D341Med (cell line): ENCODE measurements around the gene ALDH5A1.
"Not testable (repeated sequence)": the region's sequence is repeated elsewhere in the genome, so short reads cannot be mapped to it uniquely, and the experiment has no call there.

Experiments used
- DNase-seq: peaks from one replicate; pipeline ENCODE4 v3.0.0; 2012; ENCODE audit warnings: low spot score

The ALDH5A1 gene

GRCh38 chr6:24486065-24486464 is 8.7 kb upstream of the ALDH5A1 start:
- DNase-seq, result no peak

- DNase-seq, result no peak
Measured at GRCh38 chr6:24489470-24489869, 5.3 kb upstream of the ALDH5A1 start, which contains the start of gene GPLD1. Gene GPLD1 (minus strand): TSS chr6:24489578. CDS start chr6:24489511, 67 bp downstream.

- DNase-seq, result no peak
Measured at GRCh38 chr6:24489881-24490280, 4.9 kb upstream of the ALDH5A1 start.

- DNase-seq, result no peak
Measured at GRCh38 chr6:24490948-24491347, 3.8 kb upstream of the ALDH5A1 start.

GRCh38 chr6:24492475-24492874 is 2.3 kb upstream of the ALDH5A1 start:
- DNase-seq, result no peak

- no peak for DNase-seq
Measured at GRCh38 chr6:24493945-24494820, 586 bp upstream of the ALDH5A1 start.

- no peak for DNase-seq
Measured at GRCh38 chr6:24497254-24497970, 2.6 kb downstream of the ALDH5A1 start.

GRCh38 chr6:24500683-24501082 is 5.9 kb downstream of the ALDH5A1 start:
- DNase-seq, result no peak

GRCh38 chr6:24501374-24501773 is 6.6 kb downstream of the ALDH5A1 start:
- no peak for DNase-seq

- no peak for DNase-seq
Measured at GRCh38 chr6:24501914-24502313, 7.1 kb downstream of the ALDH5A1 start.

GRCh38 chr6:24504287-24504648 is 9.5 kb downstream of the ALDH5A1 start:
- DNase-seq, result no peak

- DNase-seq, result no peak
Measured at GRCh38 chr6:24504649-24505586, 10.1 kb downstream of the ALDH5A1 start.

- no peak for DNase-seq
Measured at GRCh38 chr6:24506814-24507520, 12.2 kb downstream of the ALDH5A1 start.

GRCh38 chr6:24511976-24512375 is 17.2 kb downstream of the ALDH5A1 start:
- not testable (repeated sequence) for DNase-seq

- no peak for DNase-seq
Measured at GRCh38 chr6:24513602-24514001, 18.8 kb downstream of the ALDH5A1 start.

- DNase-seq, result no peak
Measured at GRCh38 chr6:24517659-24518543, 23.1 kb downstream of the ALDH5A1 start.

- DNase-seq, result peak; percentile 81
Measured at GRCh38 chr6:24520929-24521546, 26.3 kb downstream of the ALDH5A1 start.

GRCh38 chr6:24522228-24523176 is 27.7 kb downstream of the ALDH5A1 start:
- no peak for DNase-seq

- DNase-seq, result no peak
Measured at GRCh38 chr6:24524329-24524728, 29.6 kb downstream of the ALDH5A1 start.
